Tibial nerve (tissue), 4 donors: Measurements from ENCODE around the gene ZCCHC9. TPM values are rescaled to one million over a fixed set of nuclear protein-coding genes. Genes with fewer than 3 reads are reported as not detected.

Experiments
- DNase-seq, 2 donors: peaks; one replicate each; pipeline ENCODE4 v3.0.0-alpha.2; 2019; ENCODE audit warnings: low spot score in 2 of 2
- H3K27ac ChIP-seq, 4 donors: fragments of 200-600 bp; sonication (generic) in 3 of 4; one replicate each; pipeline ENCODE4 v1.5.1; 2017 to 2019; ENCODE audit warnings: mild to moderate bottlenecking in 1 of 4
- H3K27me3 ChIP-seq, 2 donors: fragments of 200-600 bp; sonication (generic) in 1 of 2; one replicate each; pipeline versions ENCODE4 v1.5.1 to v1.6.0; 2017 to 2019
- H3K36me3 ChIP-seq, 3 donors: fragments of 200-600 bp; sonication (generic); one replicate each; pipeline ENCODE4 v1.5.1; 2018 to 2019
- H3K4me1 ChIP-seq, 4 donors: fragments of 200-600 bp; sonication (generic) in 3 of 4; one replicate each; pipeline ENCODE4 v1.5.1; 2017 to 2019
- H3K4me3 ChIP-seq, 4 donors: fragments of 200-600 bp; sonication (generic) in 3 of 4; one replicate each; pipeline ENCODE4 v1.5.1; 2017 to 2019; ENCODE audit warnings: mild to moderate bottlenecking in 1 of 4, moderate library complexity in 1 of 4
- H3K9me3 ChIP-seq, 4 donors: fragments of 200-600 bp; sonication (generic) in 3 of 4; one replicate each; pipeline ENCODE4 v1.5.1; 2017 to 2019
- CTCF ChIP-seq, 5 experiments: fragments of 200-600 bp in 3 of 5; fragments of 450-650 bp in 2 of 5; sonication (generic) in 3 of 5; IDR thresholded peaks; one replicate each; pipeline ENCODE4 v1.5.1; 2016 to 2019; ENCODE audit warnings: antibody characterized with exemption in 5 of 5, mild to moderate bottlenecking in 3 of 5, moderate library complexity in 2 of 5
- EP300 ChIP-seq, 2 donors: sonication (generic); formaldehyde crosslinking; IDR thresholded peaks; one replicate each; pipeline ENCODE4 v1.6.1; 2017; ENCODE audit warnings: antibody characterized with exemption in 2 of 2, mild to moderate bottlenecking in 1 of 2
- POLR2A ChIP-seq, 2 donors: fragments of 450-650 bp; IDR thresholded peaks; one replicate each; pipeline ENCODE4 v1.6.1; 2017; ENCODE audit warnings: antibody characterized with exemption in 2 of 2, mild to moderate bottlenecking in 2 of 2, moderate library complexity in 2 of 2
- WGBS, 2 donors: methylation state at CpG; one replicate each; pipeline ENCODE4 v1.1.5; 2018; 5-methylcytosine and 5-hydroxymethylcytosine counted together
- total RNA-seq, 4 donors: library from RNA; depleted of rRNA; stranded (reverse); fragments of >200 nt; gene quantifications; one replicate each; pipeline ENCODE4 v1.1.0, GENCODE V29; 2016

ZCCHC9 gene
- total RNA-seq, 4 donors from 2014 or later: 18.2 to 18.8 (median 18.4) TPM

DNA sequence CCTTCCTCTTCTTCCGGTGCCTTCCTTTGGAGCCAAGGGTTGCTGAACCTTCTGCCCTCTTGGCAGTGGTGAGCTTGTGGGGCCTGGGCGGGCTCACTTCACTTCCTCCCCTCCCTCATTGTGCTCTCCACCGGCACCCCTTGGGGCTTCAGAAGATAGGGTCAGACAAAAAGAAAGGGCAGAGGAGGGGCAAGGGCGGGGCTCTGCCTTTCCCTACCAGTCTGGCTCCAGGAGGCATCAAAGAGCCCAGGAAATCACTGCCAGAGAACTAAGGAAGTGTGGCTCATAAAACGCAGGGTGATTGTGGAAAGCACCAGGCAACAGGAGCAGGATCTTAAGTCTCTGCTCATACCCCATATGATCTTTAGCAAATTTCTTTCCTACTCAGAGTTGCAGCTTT lies 57.7 kb downstream of the ZCCHC9 start:
- H3K9me3 ChIP-seq: no peaks in the 10 kb centered on the region
- DNase-seq: no peak
- no peaks in the 10 kb centered on the region for H3K36me3 ChIP-seq
- TF ChIP-seq POLR2A (IDR thresholded peaks at IDR 0.05): no peak
- TF ChIP-seq CTCF (IDR thresholded peaks at IDR 0.05): no peak
- no peak for TF ChIP-seq EP300 (IDR thresholded peaks at IDR 0.05)
- H3K4me1 ChIP-seq: no peaks in the 10 kb centered on the region
- H3K27me3 ChIP-seq: no peaks in the 10 kb centered on the region
- H3K4me3 ChIP-seq: no peak overlapping the region
- WGBS, 2 donors: 23 to 27% methylated on average over 5 of the region's 5 CpGs
- no peak overlapping the region for H3K27ac ChIP-seq

DNA sequence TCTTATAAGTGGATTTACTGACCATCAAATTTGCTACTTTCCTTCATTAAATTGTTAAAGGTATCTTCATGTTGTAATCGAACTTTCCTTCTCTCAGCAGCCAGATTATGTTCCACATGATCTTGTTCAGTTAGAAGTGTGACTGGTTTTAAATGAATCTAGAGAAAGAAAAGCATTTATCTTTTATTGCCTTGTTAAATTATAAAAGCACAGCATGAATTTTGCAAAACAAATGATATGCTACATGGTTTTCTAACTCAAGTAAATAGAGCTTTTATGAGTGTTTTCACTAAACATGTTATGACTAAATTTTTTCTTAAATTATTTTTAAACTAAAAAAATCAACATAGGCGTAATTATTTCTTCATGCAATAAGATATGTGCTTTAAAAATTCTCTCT lies 58.5 kb downstream of the ZCCHC9 start:
- WGBS, 2 donors: 78 to 81% methylated on average over 2 of the region's 2 CpGs
- DNase-seq: no peak
- Histone ChIP-seq H3K9me3 (no peaks in the 10 kb centered on the region), H3K4me1 (no peaks in the 10 kb centered on the region), H3K36me3 (no peaks in the 10 kb centered on the region), H3K27ac (no peak overlapping the region), H3K27me3 (no peaks in the 10 kb centered on the region), H3K4me3 (no peak overlapping the region)
- TF ChIP-seq CTCF (IDR thresholded peaks at IDR 0.05): no peak
- TF ChIP-seq POLR2A (IDR thresholded peaks at IDR 0.05): no peak
- TF ChIP-seq EP300 (IDR thresholded peaks at IDR 0.05): no peak

- Histone ChIP-seq H3K27ac (no peak overlapping the region), H3K4me1 (no peaks in the 10 kb centered on the region), H3K4me3 (no peak overlapping the region), H3K36me3 (no peaks in the 10 kb centered on the region), H3K9me3 (no peaks in the 10 kb centered on the region), H3K27me3 (no peaks in the 10 kb centered on the region)
- TF ChIP-seq POLR2A (IDR thresholded peaks at IDR 0.05): no peak
- no peak for TF ChIP-seq EP300 (IDR thresholded peaks at IDR 0.05)
- no peak for TF ChIP-seq CTCF (IDR thresholded peaks at IDR 0.05)
- WGBS, 2 donors: 87% methylated on average over 4 of the region's 4 CpGs
- no peak for DNase-seq
Observed at GRCh38 chr5:81360640-81361039, 59.3 kb downstream of the ZCCHC9 start.

DNA sequence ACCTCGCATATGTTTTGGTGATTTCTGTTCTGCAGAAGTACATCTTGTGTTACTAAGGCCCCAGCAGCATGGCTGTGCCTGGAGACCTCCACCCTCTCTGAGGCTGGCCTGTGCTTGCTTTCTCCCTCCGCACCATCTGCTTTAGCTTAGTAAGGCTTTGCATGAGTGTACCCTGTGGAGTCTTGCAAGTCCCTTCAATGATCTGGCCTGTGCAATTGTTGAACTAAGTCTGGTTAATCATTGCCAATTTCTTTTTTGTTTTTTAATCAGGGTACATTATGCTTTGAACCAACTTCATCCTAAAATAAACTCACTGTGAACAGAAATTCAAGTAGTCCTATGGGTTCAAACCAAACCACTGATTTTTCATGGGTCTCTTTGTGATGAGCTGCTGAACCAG lies 60.2 kb downstream of the ZCCHC9 start:
- 94 to 100% methylated on average over 2 of the region's 2 CpGs for WGBS, 2 donors
- Histone ChIP-seq H3K4me3 (no peak overlapping the region), H3K4me1 (no peaks in the 10 kb centered on the region), H3K27me3 (no peaks in the 10 kb centered on the region), H3K27ac (no peak overlapping the region), H3K36me3 (no peaks in the 10 kb centered on the region), H3K9me3 (no peaks in the 10 kb centered on the region)
- DNase-seq: no peak
- TF ChIP-seq EP300 (IDR thresholded peaks at IDR 0.05) (no peak), POLR2A (IDR thresholded peaks at IDR 0.05) (no peak), CTCF (IDR thresholded peaks at IDR 0.05) (no peak)

Other genes with a start within 250 kb of the ZCCHC9 start
- gene CKMT2, start 68.3 kb upstream of the ZCCHC9 start, total RNA-seq: 10 to 100 TPM in 1 of 4 donors, 1 to 10 TPM in 3; 1.8 to 23.7 (median 4.0) TPM
- 1 to 10 TPM in 1 of 4 donors, not detected in 3; 1.7 TPM for gene ACOT12, start 92.5 kb downstream of the ZCCHC9 start, total RNA-seq